Activated CD8-positive, alpha-beta memory T cell treated with anti-CD3 and anti-CD28 coated beads for 36 hours (primary cell): Measurements from ENCODE around the gene CXXC1. TPM values are rescaled to one million over a fixed set of nuclear protein-coding genes. Genes with fewer than 3 reads are reported as not detected.
"Not testable (repeated sequence)": the region's sequence is repeated elsewhere in the genome, so short reads cannot be mapped to it uniquely, and the experiment has no call there.

ENCODE experiments used
- CTCF ChIA-PET: fragments of 350-600 bp; sonication (Branson Sonifier 250); formaldehyde crosslinking; loops from one replicate; lab custom pipeline; 2021; ENCODE audit warnings: antibody characterized with exemption; lab: Charles Lee
- POLR2A ChIA-PET: fragments of 350-600 bp; sonication (Branson Sonifier 250); formaldehyde crosslinking; loops from one replicate; lab custom pipeline; 2021; ENCODE audit warnings: antibody characterized with exemption; lab: Charles Lee
- total RNA-seq, 2 experiments: library from RNA; stranded (reverse); gene quantifications; one replicate each; pipeline ENCODE4 v1.2.3, GENCODE V29; 2021

Gene CXXC1
- total RNA-seq, 2 experiments from 2014 or later: 100 to 109 TPM

DNA sequence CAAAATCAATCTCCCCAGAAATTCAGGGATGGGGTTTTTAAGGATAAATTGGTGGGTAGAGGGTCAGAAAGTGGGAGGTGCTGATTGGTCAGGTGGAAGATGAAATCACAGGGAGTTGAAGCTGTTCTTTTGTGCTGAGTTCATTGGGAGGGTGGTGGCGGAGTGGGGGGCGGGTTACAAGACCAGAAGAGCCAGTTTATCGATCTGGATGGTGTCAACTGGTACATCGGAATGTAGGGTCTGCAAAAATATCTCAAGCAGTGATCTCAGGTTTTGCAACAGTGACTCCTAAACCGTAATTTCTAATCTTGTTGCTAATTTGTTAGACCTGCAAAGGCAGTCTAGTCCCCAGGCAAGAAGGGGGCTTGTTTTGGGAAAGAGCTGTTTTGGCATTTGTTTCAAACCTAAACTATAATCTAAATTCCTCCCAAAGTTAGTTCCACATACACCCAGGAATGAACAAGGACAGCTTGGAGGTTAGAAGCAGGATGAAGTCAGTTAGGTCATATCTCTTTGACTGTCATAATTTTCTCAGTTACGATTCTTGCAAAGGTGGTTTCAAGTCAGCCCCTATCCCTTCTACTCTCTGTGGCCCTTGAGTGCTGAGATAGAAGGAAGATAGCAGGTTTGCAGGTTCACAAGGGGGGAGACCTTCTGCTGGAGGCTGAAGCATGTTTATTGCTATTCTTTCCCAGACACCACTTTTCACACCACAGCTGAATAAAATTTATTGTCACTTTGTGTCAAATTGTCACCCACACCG lies 12.3 kb upstream of the CXXC1 start:
- ChIA-PET CTCF (no interaction called here), POLR2A (no interaction called here)

DNA sequence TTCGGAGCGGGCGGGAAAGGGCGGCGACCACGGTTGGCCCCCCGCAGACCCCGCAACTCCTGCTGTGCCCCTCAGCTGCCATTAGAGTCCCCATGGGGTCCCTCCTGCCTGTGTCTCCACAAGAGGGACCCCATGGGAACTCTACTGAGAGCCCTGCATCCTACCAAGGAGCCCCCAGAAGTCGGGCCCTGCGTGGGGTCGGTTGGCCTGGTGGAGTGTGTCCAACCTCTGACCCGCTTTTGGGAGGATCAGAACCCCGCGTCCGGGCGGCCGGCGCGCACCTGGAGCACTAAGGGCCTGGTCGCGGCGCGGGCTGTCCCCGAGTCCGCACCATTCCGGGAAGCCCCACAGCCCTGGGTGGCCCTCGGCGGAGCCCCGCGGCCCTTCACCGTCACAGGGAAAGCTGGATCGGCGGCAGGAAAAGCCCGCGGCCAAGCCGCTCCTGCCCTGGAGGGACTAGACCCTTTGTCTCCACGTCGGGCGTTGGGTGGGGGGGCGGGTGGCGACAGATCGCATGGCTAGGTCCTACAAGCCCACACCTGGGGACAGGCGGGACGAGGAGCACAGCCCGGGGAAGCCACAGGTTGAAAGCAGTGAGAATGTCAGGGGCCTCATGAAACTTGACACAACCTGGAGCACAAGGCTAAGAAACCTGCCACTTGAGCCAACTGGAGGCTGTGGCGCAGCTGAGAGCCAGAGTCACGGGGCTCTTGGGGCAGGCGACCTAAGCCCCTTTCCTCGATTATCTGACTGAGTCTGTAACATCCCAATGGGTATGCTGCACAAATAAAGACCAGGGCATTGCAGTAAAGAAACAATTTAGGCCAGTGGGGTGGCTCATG lies 11.2 kb upstream of the CXXC1 start:
- ChIA-PET POLR2A (no interaction called here), CTCF (no interaction called here)

DNA sequence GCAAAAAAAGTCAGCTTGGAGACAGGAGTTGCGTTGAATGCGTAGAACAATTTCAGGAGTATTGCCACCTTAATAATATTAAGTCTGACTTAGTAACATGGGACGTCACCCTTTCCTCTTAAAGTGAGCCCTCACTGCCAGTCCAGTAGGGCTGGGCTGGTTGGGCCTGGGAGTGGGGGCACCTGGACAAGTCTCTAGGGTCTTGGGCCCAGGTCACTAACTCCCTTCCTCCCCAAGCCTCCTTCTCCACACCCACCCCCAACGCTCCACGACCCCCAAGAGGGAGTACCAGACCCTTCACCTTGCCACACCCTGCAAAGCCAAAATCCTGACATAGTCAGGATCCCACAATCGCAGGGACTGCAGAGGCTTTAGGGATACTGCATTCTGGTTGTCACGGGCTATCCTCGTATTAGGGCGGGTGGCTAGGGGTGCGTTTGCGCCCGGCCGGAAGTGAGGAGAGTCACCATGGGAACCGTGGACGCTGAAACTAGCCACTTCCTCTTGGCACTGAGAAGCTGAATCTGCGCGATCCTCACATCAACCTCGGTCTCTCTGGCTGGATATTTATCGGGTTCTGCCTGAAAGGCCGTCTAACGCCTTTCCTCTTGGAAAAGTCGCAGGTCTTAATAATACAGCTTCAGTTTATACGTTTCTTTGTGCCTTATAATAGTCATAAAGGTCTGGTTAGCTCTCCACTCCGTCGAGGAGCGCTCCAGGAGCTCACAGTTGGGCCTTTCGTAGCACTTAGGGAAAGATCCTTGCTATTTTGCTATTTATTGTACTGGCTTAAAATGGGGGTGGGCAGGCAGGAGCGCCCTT lies 10.3 kb upstream of the CXXC1 start:
- CTCF ChIA-PET: no interaction called here
- POLR2A ChIA-PET: no interaction called here

DNA sequence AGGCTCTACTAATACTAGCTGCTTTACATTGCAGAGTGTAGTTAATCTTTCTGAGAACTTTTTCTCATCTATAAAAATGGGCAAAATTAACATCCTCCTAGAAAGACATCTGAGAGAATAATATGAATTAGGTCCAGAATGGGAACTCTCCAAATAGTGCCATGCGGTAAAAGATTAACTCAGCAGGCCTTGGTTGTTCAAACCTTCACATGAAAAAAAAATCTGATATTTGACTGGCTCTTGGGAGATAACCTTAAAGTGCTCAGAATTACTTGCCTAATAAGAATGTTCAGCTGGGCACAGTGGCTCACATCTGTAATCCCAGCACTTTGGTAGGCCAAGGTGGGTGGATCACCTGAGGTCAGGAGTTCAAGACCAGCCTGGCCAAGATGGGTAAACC lies 5.5 kb upstream of the CXXC1 start:
- CTCF ChIA-PET: no interaction called here
- POLR2A ChIA-PET: no interaction called here

DNA sequence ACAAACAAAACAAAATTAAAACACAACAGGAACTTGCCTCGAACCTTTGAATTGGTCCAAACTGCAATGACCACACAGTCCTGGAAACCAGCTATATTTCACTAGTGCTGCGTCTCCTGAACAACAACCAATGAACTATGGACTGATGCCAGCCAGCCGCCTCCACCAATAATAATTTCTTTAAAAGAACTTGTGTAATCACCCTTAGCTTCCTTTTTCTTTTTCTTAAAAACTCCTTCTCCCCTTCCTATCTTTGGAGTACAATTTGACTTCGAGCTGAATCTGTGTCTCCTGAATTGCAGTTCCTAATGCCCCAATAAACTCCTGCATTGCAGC lies 1.6 kb upstream of the CXXC1 start:
- ChIA-PET POLR2A (no interaction called here), CTCF (no interaction called here)

DNA sequence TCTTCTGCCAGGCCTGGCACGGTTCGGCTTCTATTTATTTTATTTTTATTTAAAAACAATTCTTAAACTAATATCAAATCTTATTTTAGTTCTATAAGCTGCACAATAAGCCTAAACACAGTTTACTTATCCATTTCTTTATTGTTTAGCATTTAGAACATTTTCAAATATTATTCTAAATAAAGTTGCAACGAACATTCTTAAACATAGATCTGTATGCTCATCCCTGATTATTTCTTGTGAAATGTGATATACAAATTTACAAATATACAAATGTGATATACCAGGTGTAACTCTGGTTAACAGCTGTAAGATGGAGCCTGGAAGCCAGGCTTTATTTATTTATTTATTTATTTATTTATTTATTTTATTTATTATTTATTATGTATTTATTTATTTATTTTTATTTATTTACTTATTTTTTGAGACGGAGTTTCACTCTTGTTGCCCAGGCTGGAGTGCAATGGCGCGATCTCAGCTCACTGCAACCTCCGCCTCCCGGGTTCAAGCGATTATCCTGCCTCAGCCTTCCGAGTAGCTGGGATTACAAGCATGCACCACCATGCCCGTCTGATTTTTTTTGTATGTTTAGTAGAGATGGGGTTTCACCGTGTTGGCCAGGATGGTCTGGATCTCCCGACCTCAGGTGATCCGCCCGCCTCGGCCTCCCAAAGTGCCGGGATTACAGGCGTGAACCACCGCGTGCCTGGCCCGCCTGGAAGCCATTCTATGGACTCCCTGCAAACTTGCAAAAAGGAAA lies 1.0 kb upstream of the CXXC1 start:
- CTCF ChIA-PET, POLR2A ChIA-PET: not testable (repeated sequence)

DNA sequence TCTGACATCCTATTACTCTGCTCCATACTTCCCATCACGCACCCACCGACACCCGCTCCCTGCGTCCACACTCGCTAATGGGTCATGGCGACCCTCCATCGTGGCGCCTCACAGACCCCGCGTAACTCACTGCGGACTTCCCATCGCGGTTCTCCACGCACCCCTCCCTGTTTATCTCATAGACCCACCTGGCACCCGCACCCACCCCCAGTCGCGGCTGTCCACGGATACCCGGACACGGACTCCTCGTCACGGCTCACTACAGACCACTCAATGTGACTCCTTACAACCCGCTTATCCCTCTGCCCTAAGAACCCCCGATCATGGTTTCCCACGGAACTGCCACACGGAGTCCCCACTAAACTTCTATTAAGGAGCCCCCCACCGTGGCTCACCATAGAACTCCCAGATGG lies 458 bp downstream of the CXXC1 start:
- CTCF ChIA-PET: no interaction called here
- POLR2A ChIA-PET: no interaction called here

DNA sequence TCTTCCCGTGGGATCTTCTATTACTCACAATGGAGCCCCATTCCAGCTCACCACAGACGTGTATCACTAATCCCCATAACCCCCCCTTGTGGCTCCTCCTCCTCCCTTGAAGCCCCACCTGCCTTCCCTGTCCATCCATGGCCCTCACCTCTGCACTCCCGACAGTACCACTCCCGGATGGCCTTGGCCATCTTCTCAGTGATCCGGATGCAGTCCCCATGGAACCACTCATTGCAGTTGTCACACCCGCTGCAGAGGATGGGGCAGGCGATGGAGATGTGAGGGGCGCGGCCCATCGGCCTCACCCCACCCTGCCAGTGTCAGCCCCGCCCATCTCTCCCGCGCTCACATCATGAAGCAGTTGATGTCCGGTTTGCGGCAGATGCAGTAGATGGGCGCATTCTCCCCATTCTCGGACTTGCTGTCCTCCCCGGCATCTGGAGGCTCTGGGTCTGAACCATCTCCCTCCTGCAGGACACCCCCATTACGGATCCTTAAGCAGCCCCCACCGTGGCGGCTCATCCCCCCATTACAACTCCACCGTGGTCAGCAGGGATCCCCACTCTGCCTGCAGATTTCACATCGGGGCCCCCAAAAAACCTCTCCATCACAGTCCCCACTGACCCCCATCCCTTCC lies 983 bp downstream of the CXXC1 start:
- ChIA-PET CTCF (no interaction called here), POLR2A (no interaction called here)

DNA sequence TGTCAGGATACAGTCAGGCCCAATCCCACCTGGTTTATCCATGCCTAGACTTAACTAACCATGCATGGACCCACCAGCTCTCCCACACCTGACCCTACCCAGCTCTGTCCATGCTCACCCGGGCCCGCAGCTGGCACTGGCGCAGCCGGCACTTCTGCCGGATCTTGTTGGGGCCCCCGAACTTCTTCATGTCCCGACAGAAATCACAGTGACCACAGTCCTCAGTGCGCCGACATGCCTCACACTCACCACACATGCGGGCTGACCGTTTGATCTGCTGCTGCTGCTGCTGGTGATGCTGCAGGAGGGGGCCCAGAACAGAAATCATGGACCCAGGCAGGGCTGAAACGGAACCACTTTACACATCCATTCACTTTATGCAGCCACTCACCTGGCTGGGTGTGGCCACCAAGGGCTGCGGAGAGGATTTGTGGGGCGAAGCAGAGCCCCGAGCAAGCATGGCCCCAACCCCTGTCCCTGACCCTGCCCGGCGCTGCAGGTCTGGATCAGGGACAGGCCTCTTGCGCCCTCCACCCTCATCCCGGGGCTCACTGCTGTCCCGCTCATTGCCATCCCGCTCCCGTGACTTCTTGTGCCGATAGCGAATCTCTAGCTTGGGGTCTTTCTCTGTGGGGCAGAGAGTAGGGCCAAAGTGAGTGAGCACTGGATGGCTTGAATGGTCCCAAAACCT lies 1.7 kb downstream of the CXXC1 start:
- POLR2A ChIA-PET: no interaction called here

DNA sequence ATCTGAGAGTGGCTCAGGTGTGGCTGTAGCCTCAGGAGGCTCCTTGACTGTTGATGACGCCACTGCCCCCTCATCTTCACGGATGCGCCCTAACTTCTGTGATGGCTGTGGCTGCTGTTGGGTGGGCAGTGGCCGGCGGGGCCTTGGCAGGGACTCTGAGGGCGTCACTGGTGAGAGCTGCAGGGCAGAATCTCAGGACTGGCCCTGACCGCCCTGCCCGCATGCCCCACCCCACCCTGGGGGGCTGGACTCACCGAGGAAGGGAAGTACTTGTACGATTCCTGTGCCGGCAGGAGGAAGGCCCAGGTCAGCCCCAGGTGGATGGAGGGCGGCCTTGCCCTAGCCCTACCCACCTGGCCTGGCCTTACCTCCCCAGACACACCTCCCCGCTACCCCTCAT lies 2.4 kb downstream of the CXXC1 start:
- POLR2A ChIA-PET: no interaction called here
- CTCF ChIA-PET: no interaction called here

More for the DNA sequence above, 1.7 kb downstream of the CXXC1 start:
- CTCF ChIA-PET: no interaction called here

DNA sequence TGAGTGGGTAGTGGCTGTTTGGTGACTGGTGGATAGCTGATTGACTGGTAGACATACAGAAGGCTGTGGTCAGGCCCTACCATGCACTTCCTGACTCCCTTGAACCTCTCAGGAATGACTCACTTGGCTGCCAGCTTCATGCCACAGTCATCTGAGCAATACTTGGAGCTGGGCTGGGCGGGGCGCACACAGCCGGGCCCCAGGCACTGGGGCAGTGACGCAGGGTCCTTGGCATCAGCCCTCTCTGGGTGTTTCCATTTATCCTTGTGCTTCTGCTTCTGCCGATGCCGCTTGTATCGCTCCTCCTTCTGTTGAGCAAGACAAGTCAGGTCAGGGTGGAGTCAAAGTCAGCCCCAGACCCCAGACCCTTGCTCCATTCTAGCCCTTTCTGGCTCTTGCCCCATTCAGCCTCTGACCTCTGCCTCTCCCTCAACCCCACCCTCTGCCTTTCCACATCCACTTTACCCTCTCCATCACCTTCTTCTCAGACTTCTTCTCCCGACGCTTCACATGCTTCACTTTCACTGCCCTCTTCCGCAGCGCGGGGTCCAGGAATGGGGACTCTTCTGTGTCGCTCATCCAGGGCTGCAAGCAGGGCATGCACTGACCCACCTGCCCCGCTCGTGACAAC lies 3.1 kb downstream of the CXXC1 start:
- ChIA-PET POLR2A (no interaction called here), CTCF (no interaction called here)

DNA sequence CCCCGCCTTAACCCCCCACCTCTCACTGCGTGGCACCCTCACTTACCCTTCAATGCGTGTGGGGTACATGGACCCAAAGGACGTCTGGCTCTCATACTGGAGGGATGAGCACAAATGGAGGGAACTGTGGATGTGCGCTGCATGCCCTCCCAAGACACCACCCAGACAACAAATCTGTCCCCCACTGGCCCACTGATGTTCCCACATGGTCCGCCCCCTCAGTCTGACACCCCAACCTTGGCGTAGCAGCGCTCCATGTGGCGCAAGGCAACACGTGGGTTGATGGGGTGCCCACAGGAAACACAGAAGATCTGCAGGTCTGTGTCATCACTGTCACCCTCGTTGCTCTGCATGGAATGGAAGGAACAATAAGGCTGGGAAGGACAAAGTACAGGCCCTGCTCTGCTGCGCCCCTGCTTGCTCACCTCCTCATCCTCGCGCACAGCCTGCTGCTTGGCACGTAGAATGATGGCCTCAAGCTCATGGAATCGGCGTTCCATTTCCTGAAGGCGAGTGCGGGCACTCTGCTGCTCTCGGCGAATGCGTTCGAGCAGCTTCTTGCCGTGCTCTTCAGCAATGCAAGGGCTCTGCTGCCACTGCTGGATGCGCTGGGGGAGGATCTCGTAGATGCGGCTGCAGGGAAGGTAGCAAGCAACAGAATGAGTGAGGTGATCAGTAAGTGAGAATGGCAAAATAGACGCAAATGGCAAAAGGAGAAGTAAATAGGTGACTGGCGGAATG lies 3.9 kb downstream of the CXXC1 start:
- CTCF ChIA-PET: interaction anchor here (1.0 kb wide), 1 partner anchor 17 kb away, joined by 4 read pairs; no protein-coding TSS in a partner anchor

DNA sequence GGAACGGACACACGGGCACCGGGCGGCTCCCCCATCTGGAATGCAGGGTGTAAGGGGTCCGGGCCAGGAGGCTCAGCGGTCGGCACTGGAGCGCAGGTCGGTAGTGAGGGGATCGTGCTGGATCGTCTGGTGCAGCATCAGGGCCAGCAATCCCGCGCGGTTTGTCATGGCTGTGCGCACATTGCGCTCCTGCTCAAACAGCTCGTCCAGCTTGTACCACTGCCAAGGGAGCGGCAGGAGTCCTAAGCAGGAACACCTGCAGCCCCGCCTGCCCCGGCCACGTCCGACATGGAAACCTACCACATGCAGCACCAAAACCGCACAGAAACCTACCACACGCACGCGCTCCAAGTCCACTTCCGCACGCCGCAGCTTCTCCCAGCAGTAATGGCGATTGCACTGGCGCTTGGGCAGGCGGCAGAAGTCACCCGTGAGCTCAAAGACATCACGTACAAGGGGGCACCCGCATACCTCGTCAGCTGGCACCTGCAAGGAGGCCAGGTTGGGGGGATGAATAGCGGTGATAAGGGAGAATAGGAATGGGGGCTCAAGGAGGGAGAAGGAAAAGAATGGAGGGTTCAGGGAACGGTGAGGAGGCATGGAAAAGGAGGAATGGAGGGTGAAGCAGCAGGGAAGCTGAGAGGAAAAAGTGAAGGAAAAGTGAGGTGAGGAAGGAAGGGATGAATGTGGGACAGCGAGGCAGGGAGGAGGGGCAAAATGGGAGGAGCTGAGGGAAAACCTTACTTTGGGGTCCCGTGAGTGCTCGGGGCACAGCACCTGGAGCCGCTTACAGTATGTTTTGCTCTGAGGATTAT lies 4.8 kb downstream of the CXXC1 start:
- ChIA-PET POLR2A (no interaction called here), CTCF (interaction anchor here (1.0 kb wide), 1 partner anchor 16 kb away, joined by 4 read pairs; no protein-coding TSS in a partner anchor)

More for the DNA sequence above, 3.9 kb downstream of the CXXC1 start:
- POLR2A ChIA-PET: no interaction called here

DNA sequence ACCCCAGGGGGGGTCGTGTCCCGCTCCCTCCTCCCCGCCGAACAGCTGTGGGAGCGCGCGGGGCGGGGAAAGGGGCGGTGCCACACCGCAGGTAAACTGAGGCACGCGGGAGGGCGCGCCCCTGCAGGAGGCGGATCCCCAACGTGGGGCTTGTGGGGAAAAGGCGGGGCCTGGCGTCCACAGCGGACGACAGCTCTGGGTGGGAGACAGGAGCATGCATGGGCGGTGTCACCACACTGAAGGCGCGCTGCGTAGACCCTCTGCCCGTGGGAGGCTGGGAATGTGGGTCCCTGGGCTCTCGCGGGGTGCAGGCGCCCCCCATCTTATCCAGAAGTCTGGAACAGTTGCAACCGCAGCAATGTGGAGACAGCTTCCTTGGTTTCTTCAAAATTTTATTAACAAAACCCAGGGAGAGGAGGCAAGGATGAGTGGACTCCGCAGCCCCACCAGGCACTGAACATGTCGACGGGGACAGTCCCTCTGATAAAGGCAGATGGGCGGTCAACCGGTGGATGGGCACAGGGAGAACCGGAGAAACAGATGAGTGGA lies 5.4 kb downstream of the CXXC1 start:
- ChIA-PET CTCF (interaction anchor here (0.6 to 1.1 kb wide), 3 partner anchors 13 to 87 kb away, joined by 3 to 5 read pairs (median 4); partner anchors contain the start of gene MYO5B), POLR2A (interaction anchor here (0.8 to 1.0 kb wide), 3 partner anchors 12 to 17 kb away, joined by 3 to 9 read pairs (median 3); no protein-coding TSS in a partner anchor)

DNA sequence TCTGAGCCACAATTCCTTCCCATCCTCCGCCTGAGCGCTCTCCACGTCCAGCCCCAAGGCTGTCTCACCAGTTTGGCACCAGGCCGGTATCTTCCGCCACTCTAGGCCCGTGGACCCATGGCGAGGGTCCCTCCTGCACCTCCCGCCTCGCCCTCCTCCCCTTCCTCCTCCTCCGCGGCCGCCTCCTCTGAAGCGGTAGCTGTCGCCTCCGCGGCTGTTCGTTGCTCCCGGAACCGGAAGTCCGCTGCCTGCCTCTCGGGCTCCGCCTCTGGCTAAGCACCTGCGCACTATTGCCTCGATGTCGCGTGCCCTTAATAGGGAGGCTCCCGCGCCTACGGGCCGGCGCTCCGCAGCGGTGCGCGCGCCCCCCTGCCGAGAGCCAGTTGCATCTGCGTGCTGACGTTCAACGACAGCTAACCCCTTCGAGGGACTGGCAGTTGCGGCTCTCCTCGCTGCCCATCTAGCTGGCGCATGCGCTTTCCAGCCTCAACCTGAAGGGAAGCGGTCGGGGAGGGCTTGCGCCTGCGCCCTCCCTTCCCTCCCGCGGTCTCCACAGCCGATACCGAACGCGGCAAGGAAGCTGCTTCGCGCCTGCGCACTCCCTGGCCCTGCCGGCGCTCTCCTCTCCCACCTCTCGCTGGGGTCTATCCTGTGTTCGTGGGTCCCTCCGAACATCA lies 6.1 kb downstream of the CXXC1 start, which contains the start of gene MBD1:
Gene MBD1 (minus strand): TSS at position 229 of the 677 bp plus-strand sequence. CDS start 1,531 bp downstream, outside the sequence.
- ChIA-PET POLR2A (interaction anchor here (0.8 to 1.0 kb wide), 3 partner anchors 13 to 16 kb away, joined by 3 to 9 read pairs (median 3); no protein-coding TSS in a partner anchor), CTCF (interaction anchor here (0.6 to 1.1 kb wide), 2 partner anchors 12 to 87 kb away, joined by 3 to 5 read pairs; partner anchors contain the start of gene MYO5B)
